Measurements from ENCODE around the gene FHIT.

The FHIT gene

GRCh38 chr3:60444898-60445437, 806.3 kb downstream of the FHIT start:
- H3K9ac ChIP-seq, result no peak overlapping the region
- H3K36me3 ChIP-seq, result no peaks in the 10 kb centered on the region
- H3K4me1 ChIP-seq, result no peaks in the 10 kb centered on the region
- TF ChIP-seq Cebpa-rat (IDR thresholded peaks at IDR 0.05), result no peak
- no peak overlapping the region for H3K4me2 ChIP-seq
- no peaks in the 10 kb centered on the region for H3K9me3 ChIP-seq
- no peak overlapping the region for H3K4me3 ChIP-seq
- H4K20me1 ChIP-seq, result no peaks in the 10 kb centered on the region
- H3K27me3 ChIP-seq, result no peaks in the 10 kb centered on the region
- no peak overlapping the region for H3K27ac ChIP-seq

- no peaks in the 10 kb centered on the region for H3K27me3 ChIP-seq
- H3K9ac ChIP-seq, result no peak overlapping the region
- H3K36me3 ChIP-seq, result no peaks in the 10 kb centered on the region
- no peaks in the 10 kb centered on the region for H4K20me1 ChIP-seq
- H3K4me3 ChIP-seq, result no peak overlapping the region
- no peak for TF ChIP-seq Cebpa-rat (IDR thresholded peaks at IDR 0.05)
- no peaks in the 10 kb centered on the region for H3K4me1 ChIP-seq
- H3K4me2 ChIP-seq, result no peak overlapping the region
- H3K9me3 ChIP-seq, result no peaks in the 10 kb centered on the region
- H3K27ac ChIP-seq, result no peak overlapping the region
Observed at GRCh38 chr3:60440869-60441268, 810.4 kb downstream of the FHIT start.

DNA sequence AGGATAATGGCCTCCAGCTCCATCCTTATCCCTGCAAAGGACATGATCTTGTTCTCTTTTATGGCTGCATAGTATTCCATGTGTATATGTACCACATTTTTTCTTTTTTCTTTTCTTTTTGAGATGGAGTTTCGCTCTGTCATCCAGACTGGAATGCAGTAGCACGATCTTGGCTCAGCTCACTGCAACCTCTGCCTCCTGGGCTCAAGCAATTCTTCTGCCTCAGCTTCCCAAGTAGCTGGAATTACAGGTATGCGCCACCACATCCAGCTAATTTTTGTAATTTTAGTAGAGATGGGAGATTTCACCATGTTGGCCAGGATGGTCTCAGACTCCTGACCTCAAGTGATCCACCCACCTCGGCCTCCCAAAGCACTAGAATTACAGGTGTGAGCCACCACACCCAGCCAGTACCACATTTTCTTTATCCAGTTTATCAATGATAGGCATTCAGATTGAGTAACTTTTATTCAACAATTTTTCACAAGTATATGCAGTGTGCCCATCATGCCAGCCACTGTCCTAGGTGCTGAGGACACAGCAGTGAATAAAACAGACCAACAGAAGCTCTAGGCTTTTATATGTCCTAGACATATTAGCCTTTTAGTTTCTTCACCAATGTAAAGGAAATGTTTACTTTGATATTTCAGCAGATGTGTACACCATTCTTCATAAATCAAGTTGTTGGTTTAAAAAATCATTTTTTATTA, 815.2 kb downstream of the FHIT start:
- no peak for TF ChIP-seq Cebpa-rat (IDR thresholded peaks at IDR 0.05)
- H3K36me3 ChIP-seq, result no peaks in the 10 kb centered on the region
- no peaks in the 10 kb centered on the region for H3K4me1 ChIP-seq
- no peak overlapping the region for H3K27ac ChIP-seq
- H3K9me3 ChIP-seq, result no peaks in the 10 kb centered on the region
- no peak overlapping the region for H3K4me2 ChIP-seq
- no peaks in the 10 kb centered on the region for H3K27me3 ChIP-seq
- H3K9ac ChIP-seq, result no peak overlapping the region
- no peaks in the 10 kb centered on the region for H4K20me1 ChIP-seq
- H3K4me3 ChIP-seq, result no peak overlapping the region

DNA sequence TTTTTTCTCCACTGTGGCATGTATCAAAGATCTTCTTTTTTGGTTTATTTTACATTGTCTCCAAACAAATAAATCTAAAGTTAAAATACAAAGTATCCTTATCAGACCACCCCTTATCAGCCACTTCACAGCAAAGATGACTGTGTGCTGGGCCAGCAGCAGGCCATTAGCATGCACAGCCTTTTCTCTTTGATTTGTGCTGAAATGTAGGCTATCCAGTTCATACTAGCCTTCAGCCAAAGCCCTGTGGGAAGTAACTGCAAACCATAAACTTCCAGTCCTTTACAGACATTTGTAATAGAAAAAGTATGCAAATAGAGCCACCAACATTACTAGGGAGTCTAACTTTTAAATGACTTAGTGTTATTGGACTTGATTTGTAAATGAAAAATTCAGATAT, 816.3 kb downstream of the FHIT start:
- Histone ChIP-seq H3K4me2 (no peak overlapping the region), H3K4me1 (no peaks in the 10 kb centered on the region), H3K36me3 (no peaks in the 10 kb centered on the region), H3K27me3 (no peaks in the 10 kb centered on the region), H3K9me3 (no peaks in the 10 kb centered on the region), H4K20me1 (no peaks in the 10 kb centered on the region), H3K27ac (no peak overlapping the region), H3K4me3 (no peak overlapping the region), H3K9ac (no peak overlapping the region)
- TF ChIP-seq Cebpa-rat (IDR thresholded peaks at IDR 0.05), result no peak

DNA sequence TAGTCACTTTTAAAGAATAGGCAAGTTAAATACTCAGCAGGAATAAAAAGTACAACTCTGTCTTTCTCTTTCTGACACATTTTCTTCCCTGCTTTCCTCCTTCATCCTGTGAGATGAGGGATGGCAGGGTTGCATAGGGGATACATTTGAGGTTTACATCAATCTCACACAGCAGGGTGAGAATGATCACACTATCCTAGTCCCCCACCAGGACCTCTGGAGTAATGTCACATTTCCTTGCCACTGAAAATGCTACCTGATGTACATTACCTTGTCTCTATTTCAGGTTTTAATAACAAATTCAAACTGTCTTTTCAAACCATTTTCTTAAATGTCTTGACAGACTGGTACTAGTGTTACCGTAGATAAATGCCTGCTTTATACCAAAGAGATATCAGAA, 816.9 kb downstream of the FHIT start:
- H3K9ac ChIP-seq, result no peak overlapping the region
- H3K4me1 ChIP-seq, result 0 out of 2 replicates have a peak, but pooled peaks cover 2% of the 10 kb centered on the region
- H3K27me3 ChIP-seq, result no peaks in the 10 kb centered on the region
- no peak overlapping the region for H3K4me3 ChIP-seq
- H3K9me3 ChIP-seq, result no peaks in the 10 kb centered on the region
- H3K27ac ChIP-seq, result no peak overlapping the region
- H3K4me2 ChIP-seq, result no peak overlapping the region
- H3K36me3 ChIP-seq, result no peaks in the 10 kb centered on the region
- H4K20me1 ChIP-seq, result no peaks in the 10 kb centered on the region
- TF ChIP-seq Cebpa-rat (IDR thresholded peaks at IDR 0.05), result no peak

DNA sequence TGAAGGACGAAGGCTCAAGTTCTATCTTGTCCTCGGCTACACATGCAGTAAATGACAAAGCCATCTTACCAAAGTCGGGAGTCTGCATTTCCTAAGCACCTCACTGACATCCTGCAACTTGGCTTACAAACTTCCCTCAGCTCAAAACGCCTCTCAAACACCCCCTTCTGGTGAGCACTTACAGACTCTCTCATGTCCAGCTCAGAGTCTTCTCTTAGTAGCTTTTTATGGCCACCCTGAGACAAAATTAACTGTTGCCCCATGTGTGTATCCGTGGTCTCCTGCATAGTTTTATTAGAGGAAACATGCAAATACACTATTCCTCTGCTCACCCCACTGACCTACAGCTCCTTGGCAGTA, 819.7 kb downstream of the FHIT start:
- Histone ChIP-seq H3K36me3 (no peaks in the 10 kb centered on the region), H3K4me3 (no peak overlapping the region), H3K9ac (no peak overlapping the region), H3K9me3 (no peaks in the 10 kb centered on the region), H3K27me3 (no peaks in the 10 kb centered on the region), H3K27ac (no peak overlapping the region), H4K20me1 (no peaks in the 10 kb centered on the region), H3K4me2 (no peak overlapping the region), H3K4me1 (0 out of 2 replicates have a peak, but pooled peaks cover 4% of the 10 kb centered on the region)
- no peak for TF ChIP-seq Cebpa-rat (IDR thresholded peaks at IDR 0.05)

DNA sequence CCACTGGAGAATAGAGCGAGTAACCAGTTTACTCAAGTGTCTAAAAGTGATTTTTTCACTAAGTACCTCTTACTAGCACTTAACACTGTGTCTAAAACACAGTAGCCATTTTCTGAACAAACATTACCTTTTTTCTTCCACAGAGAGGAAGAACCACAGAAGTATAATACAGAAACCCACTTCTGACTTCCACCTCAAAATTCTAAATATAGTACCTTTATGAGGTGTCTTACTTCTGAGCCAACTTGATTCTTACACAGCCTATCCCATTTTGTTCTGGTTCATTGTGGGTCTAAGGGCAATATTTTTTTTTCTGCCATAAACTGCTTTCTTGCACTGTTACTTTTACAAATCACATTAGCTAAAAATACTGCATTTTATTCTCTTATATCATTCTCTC, 821.0 kb downstream of the FHIT start:
- Histone ChIP-seq H3K4me2 (no peak overlapping the region), H4K20me1 (no peaks in the 10 kb centered on the region), H3K4me1 (0 out of 2 replicates have a peak, but pooled peaks cover 4% of the 10 kb centered on the region), H3K9ac (no peak overlapping the region), H3K36me3 (no peaks in the 10 kb centered on the region), H3K4me3 (no peak overlapping the region), H3K9me3 (no peaks in the 10 kb centered on the region), H3K27me3 (no peaks in the 10 kb centered on the region), H3K27ac (no peak overlapping the region)
- no peak for TF ChIP-seq Cebpa-rat (IDR thresholded peaks at IDR 0.05)

DNA sequence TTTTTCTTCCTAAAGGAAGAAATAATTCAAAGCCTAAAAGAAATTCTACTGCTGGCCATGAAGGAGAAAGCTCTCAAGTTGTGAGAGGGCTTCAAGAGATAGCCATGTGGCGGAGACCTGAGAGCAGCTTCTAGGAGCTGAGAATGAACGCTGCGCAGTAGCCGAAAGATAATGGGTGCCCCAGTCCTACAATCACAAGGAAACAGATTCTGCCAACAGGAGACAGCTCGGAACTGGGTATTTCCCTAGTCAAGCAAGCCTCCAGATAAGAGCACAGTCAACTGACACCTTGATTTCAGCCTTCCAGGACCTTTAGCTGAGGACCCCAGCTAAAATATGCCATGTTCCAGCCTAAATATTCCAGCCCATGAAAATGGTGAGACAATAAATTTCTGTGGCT, 824.1 kb downstream of the FHIT start:
- no peak overlapping the region for H3K4me3 ChIP-seq
- no peaks in the 10 kb centered on the region for H3K36me3 ChIP-seq
- H3K4me1 ChIP-seq, result 0 out of 2 replicates have a peak, but pooled peaks cover 4% of the 10 kb centered on the region
- H3K9ac ChIP-seq, result no peak overlapping the region
- H3K27ac ChIP-seq, result no peak overlapping the region
- H4K20me1 ChIP-seq, result no peaks in the 10 kb centered on the region
- H3K9me3 ChIP-seq, result no peaks in the 10 kb centered on the region
- H3K27me3 ChIP-seq, result no peaks in the 10 kb centered on the region
- no peak overlapping the region for H3K4me2 ChIP-seq
- no peak for TF ChIP-seq Cebpa-rat (IDR thresholded peaks at IDR 0.05)

- no peaks in the 10 kb centered on the region for H4K20me1 ChIP-seq
- H3K4me1 ChIP-seq, result 0 out of 2 replicates have a peak, but pooled peaks cover 4% of the 10 kb centered on the region
- no peaks in the 10 kb centered on the region for H3K9me3 ChIP-seq
- H3K9ac ChIP-seq, result no peak overlapping the region
- H3K36me3 ChIP-seq, result no peaks in the 10 kb centered on the region
- no peaks in the 10 kb centered on the region for H3K27me3 ChIP-seq
- H3K27ac ChIP-seq, result no peak overlapping the region
- H3K4me2 ChIP-seq, result no peak overlapping the region
- H3K4me3 ChIP-seq, result no peak overlapping the region
- no peak for TF ChIP-seq Cebpa-rat (IDR thresholded peaks at IDR 0.05)
Observed at GRCh38 chr3:60424942-60425341, 826.3 kb downstream of the FHIT start.

- Histone ChIP-seq H3K27me3 (no peaks in the 10 kb centered on the region), H3K4me1 (no peaks in the 10 kb centered on the region), H4K20me1 (no peaks in the 10 kb centered on the region), H3K9ac (no peak overlapping the region), H3K4me2 (no peak overlapping the region), H3K36me3 (no peaks in the 10 kb centered on the region), H3K4me3 (no peak overlapping the region), H3K9me3 (no peaks in the 10 kb centered on the region), H3K27ac (no peak overlapping the region)
- TF ChIP-seq Cebpa-rat (IDR thresholded peaks at IDR 0.05), result no peak
Observed at GRCh38 chr3:60424034-60424433, 827.2 kb downstream of the FHIT start.

Data from BLaER1 (cell line).